Measurements from ENCODE around the gene PRKD2.

DNA sequence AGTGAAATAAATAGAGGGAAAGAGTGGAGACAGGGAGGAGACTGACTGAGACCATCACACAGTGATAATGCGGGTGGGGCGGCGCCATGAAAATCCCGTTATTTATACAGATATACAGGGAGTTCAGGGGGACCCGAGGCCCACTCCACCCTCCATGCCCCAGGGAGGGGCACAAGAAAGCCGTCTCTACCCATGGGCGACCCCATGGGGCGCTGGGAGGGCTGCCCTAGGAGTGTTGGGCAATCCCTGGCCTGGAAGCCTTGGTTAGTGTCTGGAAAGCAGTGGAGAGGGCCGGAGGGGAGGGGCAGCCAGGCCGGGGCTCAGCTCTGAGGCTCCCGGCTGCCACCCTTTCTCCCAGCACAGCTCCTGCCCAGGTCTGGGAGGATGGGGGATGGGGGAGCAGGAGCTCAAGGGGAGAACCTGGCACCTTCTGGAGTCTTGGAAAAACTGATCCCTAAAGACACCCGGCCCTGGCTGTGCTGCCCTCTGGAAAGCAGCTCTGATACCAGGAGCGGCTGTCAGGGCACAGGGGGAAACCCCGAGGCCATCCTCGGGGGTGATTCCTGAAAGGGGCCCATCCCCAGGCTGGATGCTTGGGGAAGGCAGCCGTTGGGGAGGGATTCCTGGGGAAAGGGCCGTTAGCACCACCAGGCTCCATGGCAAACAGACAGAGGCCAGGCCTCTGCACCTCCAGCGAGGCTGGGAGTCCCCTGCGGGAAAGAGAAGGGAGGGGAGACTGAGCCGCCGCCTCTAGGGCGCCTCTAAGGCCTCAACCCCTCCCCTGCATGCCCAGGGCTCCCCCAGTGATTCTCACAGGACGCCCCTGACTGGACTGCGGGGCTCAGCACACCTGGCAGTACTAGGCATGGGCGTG, 3.0 kb upstream of the PRKD2 start:
- TF ChIP-seq EZH2 (IDR thresholded peaks at IDR 0.05; ENCODE audit: insufficient read depth, poor library complexity, severe bottlenecking) (no peak), EZH2phosphoT487 (IDR thresholded peaks at IDR 0.05; ENCODE audit: insufficient read depth, low read depth) (no peak)

All from GM23248 (cell line).